ENCODE data around the gene UTP11. TPM values are rescaled to one million over a fixed set of nuclear protein-coding genes. Genes with fewer than 3 reads are reported as not detected.

The UTP11 gene
- total and polyA plus RNA-seq, 2 donors from 2014 or later = 24.2 to 26.2 TPM

DNA sequence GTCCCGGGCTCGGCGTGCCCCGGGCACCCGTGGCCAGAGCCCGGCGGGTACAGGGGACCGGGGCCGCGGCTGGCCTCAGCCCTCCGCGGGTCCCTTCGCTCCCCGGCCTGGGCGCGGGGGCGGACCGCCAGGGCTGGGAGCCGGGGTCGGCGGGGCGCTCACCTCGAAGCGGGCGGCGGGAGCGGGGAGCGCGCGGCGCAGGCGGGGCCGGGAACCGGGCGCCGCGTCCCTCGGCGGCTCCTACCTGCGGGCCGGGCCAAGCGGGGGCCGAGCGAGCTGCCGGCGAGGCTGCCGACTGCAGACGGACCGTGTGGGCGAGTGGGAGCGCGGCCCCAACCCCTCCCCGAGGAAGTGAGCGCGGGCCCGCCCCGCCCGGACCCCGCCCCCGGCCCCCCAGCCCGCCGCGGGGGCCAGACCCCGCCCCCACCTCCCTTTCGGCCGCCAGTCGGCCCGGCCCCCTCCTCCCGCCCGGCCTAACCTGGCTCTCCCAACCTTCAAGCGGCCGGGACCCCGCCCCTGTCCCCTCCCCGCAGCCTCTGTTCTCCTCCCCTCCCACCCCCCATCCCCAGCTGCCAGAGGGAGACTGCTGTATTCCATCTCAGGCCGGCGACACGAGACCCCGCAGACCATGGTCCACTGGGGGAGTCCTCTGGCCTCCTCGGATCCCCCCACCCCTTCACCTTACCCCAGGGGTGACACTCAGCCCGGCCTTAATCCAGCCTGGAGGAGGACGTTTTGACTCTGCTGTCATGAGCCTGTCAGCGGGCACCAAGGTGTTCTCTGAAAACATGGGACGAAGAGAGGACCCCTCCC lies 7.1 kb upstream of the UTP11 start, which contains the start of gene FHL3:
TSS of gene FHL3 (minus strand) at position 320 of the 813 bp plus-strand sequence. CDS start 6,102 bp downstream, outside the sequence.
- H3K9ac ChIP-seq (ENCODE audit: low read length in 3 of 3) = peak within 1 kb of the TSS; percentile 55 to 83 (median 66)
- intact Hi-C loops (cut with DNase I) = no loop called here
- peak; percentile 71 to 90 (median 87) for DNase-seq

DNA sequence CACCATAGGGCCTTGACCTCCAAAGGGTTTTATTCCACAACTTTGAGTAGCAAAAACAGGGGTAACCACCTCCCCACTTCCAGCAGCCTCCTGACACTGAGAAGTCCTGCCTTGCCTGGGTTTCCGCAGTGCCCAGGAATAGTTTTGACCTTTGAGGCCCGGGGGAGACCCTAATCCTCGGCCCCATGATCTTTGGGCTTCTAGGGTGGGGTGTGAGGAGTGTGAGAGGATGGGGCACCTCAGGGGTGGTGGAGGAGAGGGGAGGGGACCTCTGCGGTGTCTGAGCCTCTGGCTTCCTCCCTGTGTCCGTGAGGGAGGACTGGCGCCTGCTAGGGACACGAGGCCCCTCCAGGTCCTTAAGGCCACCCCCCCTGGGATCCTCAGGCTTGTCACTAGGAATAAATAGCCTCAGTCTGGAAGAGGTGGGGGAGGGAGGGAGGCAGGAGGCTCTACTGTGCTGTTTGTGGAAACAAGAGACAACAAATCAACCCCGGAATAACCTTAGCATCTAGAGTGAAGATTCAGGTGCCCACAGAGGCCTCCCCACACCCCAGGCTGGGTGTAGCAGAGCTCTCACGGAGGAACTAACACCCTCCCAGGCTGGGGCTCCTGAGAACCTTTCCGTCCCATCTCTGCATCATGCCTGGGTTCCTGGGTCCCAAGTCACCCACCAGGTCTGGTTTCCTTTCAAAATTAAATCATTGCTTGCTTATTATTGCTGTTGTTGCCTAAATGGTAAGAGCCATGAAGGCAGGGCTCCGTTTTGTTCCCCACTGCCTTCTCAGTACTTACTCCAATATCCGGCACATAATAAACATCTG lies 6.3 kb upstream of the UTP11 start:
- Histone ChIP-seq H3K4me3 (ENCODE audit: low read length in 3 of 3) (peak overlapping the region in 2 of 3 donors; percentile 5 to 46), H3K27me3 (ENCODE audit: control insufficient read depth, insufficient read depth, low read length) (no peaks in the 10 kb centered on the region), H3K9me3 (ENCODE audit: control insufficient read depth in 2 of 3, insufficient read depth in 1 of 3, low read length in 3 of 3) (no peaks in the 10 kb centered on the region), H3K36me3 (ENCODE audit: control insufficient read depth in 2 of 3, insufficient read depth in 3 of 3, low read length in 3 of 3) (no peaks in the 10 kb centered on the region), H3K27ac (ENCODE audit: low read depth in 2 of 2, low read length in 2 of 2) (peak overlapping the region; percentile 23 to 63), H3K9ac (ENCODE audit: low read length in 3 of 3) (peak overlapping the region in 2 of 3 donors; percentile 10 to 51), H3K4me1 (ENCODE audit: control insufficient read depth in 2 of 3, insufficient read depth in 2 of 3, low read depth in 1 of 3, low read length in 3 of 3) (peaks cover 0 to 17% (median 0%) of the 10 kb centered on the region in 3 donors)
- DNase-seq (peak in 4 of 5 donors; percentile 15 to 72 (median 60)), FAIRE-seq (no peak)
- TF ChIP-seq, protein P1, sequence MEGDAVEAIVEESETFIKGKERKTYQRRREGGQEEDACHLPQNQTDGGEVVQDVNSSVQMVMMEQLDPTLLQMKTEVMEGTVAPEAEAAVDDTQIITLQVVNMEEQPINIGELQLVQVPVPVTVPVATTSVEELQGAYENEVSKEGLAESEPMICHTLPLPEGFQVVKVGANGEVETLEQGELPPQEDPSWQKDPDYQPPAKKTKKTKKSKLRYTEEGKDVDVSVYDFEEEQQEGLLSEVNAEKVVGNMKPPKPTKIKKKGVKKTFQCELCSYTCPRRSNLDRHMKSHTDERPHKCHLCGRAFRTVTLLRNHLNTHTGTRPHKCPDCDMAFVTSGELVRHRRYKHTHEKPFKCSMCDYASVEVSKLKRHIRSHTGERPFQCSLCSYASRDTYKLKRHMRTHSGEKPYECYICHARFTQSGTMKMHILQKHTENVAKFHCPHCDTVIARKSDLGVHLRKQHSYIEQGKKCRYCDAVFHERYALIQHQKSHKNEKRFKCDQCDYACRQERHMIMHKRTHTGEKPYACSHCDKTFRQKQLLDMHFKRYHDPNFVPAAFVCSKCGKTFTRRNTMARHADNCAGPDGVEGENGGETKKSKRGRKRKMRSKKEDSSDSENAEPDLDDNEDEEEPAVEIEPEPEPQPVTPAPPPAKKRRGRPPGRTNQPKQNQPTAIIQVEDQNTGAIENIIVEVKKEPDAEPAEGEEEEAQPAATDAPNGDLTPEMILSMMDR (IDR thresholded peaks at IDR 0.05; ENCODE audit: borderline replicate concordance, extremely low read depth, insufficient read depth) = no peak
- intact Hi-C loops (cut with DNase I) = no loop called here

More for the DNA sequence above, 7.1 kb upstream of the UTP11 start, which contains the start of gene FHL3:
- peaks cover 0 to 24% (median 1%) of the 10 kb centered on the region in 3 donors for H3K4me1 ChIP-seq (ENCODE audit: control insufficient read depth in 2 of 3, insufficient read depth in 2 of 3, low read depth in 1 of 3, low read length in 3 of 3)
- H3K36me3 ChIP-seq (ENCODE audit: control insufficient read depth in 2 of 3, insufficient read depth in 3 of 3, low read length in 3 of 3) = no peaks in the 10 kb centered on the region
- peak within 1 kb of the TSS; percentile 33 to 69 for H3K27ac ChIP-seq (ENCODE audit: low read depth in 2 of 2, low read length in 2 of 2)
- no peak for FAIRE-seq
- no peaks in the 10 kb centered on the region for H3K27me3 ChIP-seq (ENCODE audit: control insufficient read depth, insufficient read depth, low read length)
- no peaks in the 10 kb centered on the region for H3K9me3 ChIP-seq (ENCODE audit: control insufficient read depth in 2 of 3, insufficient read depth in 1 of 3, low read length in 3 of 3)
- peak within 1 kb of the TSS; percentile 70 to 78 (median 74) for H3K4me3 ChIP-seq (ENCODE audit: low read length in 3 of 3)
- TF ChIP-seq, protein P1 (IDR thresholded peaks at IDR 0.05; ENCODE audit: borderline replicate concordance, extremely low read depth, insufficient read depth) = no peak

DNA sequence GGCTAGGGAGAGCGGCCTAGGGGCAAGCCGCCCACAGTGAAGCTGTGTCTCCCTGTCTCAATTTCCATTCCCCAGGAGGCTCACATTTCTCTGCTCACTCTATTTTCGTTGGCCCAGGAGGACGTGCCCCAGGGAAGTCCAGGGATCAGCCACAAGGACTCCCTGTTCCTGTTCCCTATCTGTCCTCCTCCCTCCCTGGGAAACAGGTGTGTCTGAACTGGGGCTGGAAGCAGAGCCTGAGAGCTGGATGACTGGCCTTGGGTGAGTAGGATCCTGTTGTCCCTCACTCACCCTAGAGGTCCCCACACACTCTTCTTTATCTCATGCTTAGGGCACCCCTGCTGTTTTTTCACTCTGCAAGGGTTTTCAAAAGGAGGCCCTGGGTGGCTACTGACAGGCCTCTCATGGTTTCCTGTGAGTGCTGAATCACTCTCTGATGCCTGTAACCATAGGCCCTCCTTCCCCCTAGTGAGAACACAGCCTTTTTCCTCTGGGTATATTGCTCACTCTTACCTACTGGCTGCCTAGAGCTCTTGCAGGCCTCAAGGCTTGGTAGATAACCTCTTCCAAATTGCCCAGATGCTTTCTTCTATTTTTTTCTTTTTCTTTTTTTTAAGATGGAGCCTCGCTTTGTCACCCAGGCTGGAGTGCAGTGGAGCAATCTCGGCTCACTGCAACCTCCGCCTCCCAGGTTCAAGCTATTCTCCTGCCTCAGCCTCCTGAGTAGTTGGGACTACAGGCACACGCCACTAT lies 3.3 kb upstream of the UTP11 start:
- Histone ChIP-seq H3K27ac (ENCODE audit: low read depth in 2 of 2, low read length in 2 of 2) (no peak overlapping the region), H3K9me3 (ENCODE audit: control insufficient read depth in 2 of 3, insufficient read depth in 1 of 3, low read length in 3 of 3) (no peaks in the 10 kb centered on the region), H3K27me3 (ENCODE audit: control insufficient read depth, insufficient read depth, low read length) (no peaks in the 10 kb centered on the region), H3K9ac (ENCODE audit: low read length in 3 of 3) (no peak overlapping the region), H3K4me1 (ENCODE audit: control insufficient read depth in 2 of 3, insufficient read depth in 2 of 3, low read depth in 1 of 3, low read length in 3 of 3) (peaks cover 0 to 20% (median 4%) of the 10 kb centered on the region in 3 donors), H3K4me3 (ENCODE audit: low read length in 3 of 3) (no peak overlapping the region), H3K36me3 (ENCODE audit: control insufficient read depth in 2 of 3, insufficient read depth in 3 of 3, low read length in 3 of 3) (no peaks in the 10 kb centered on the region)
- intact Hi-C loops (cut with DNase I) = no loop called here
- FAIRE-seq (no peak), DNase-seq (no peak)
- TF ChIP-seq, protein P1 (IDR thresholded peaks at IDR 0.05; ENCODE audit: borderline replicate concordance, extremely low read depth, insufficient read depth) = no peak

Data from kidney (tissue), 14 donors.